ENCODE data around the gene OSBPL9.
A peak's percentile ranks its signal among the peaks of the same experiment; 100 is the strongest.

The OSBPL9 gene

GRCh38 chr1:51616903-51617708 is at the start of gene OSBPL9:
OSBPL9 (plus strand) TSS chr1:51617092; CDS start chr1:51617111, 19 bp downstream.
- peak; percentile 68 to 90 for DNase-seq (ENCODE audit: low spot score in 2 of 2)
- Mint-ChIP-seq H3K9me3 (no peaks in the 10 kb centered on the region), H3K27ac (peak within 1 kb of the TSS; percentile 98), H3K4me3 (peak within 1 kb of the TSS; percentile 98), H3K4me1 (peaks cover 27% of the 10 kb centered on the region), H3K36me3 (no peaks in the 10 kb centered on the region)
- ATAC-seq: peak; percentile 95

GRCh38 chr1:51567653-51568052 is 49.2 kb upstream of the OSBPL9 start:
- no peak for DNase-seq (ENCODE audit: low spot score in 2 of 2)
- no peak overlapping the region for H3K4me3 Mint-ChIP-seq
- no peaks in the 10 kb centered on the region for H3K9me3 Mint-ChIP-seq
- H3K27ac Mint-ChIP-seq: no peak overlapping the region
- H3K36me3 Mint-ChIP-seq: no peaks in the 10 kb centered on the region
- ATAC-seq: no peak
- H3K4me1 Mint-ChIP-seq: peaks cover 27% of the 10 kb centered on the region

- H3K9me3 Mint-ChIP-seq: no peaks in the 10 kb centered on the region
- no peak for DNase-seq (ENCODE audit: low spot score in 2 of 2)
- no peak for ATAC-seq
- peaks cover 27% of the 10 kb centered on the region for H3K4me1 Mint-ChIP-seq
- H3K27ac Mint-ChIP-seq: no peak overlapping the region
- no peak overlapping the region for H3K4me3 Mint-ChIP-seq
- no peaks in the 10 kb centered on the region for H3K36me3 Mint-ChIP-seq
Measured at GRCh38 chr1:51568231-51568935, 48.5 kb upstream of the OSBPL9 start.

GRCh38 chr1:51569284-51570062 is 47.4 kb upstream of the OSBPL9 start:
- Mint-ChIP-seq H3K36me3 (no peaks in the 10 kb centered on the region), H3K4me1 (peaks cover 27% of the 10 kb centered on the region), H3K9me3 (no peaks in the 10 kb centered on the region), H3K27ac (peak overlapping the region; percentile 50), H3K4me3 (peak overlapping the region; percentile 4)
- peak; percentile 3 to 57 for DNase-seq (ENCODE audit: low spot score in 2 of 2)
- peak; percentile 89 for ATAC-seq

GRCh38 chr1:51570063-51570710 is 46.7 kb upstream of the OSBPL9 start:
- peaks cover 31% of the 10 kb centered on the region for H3K4me1 Mint-ChIP-seq
- peak; percentile 80 for ATAC-seq
- H3K4me3 Mint-ChIP-seq: peak overlapping the region; percentile 4
- H3K36me3 Mint-ChIP-seq: no peaks in the 10 kb centered on the region
- peak overlapping the region; percentile 44 for H3K27ac Mint-ChIP-seq
- H3K9me3 Mint-ChIP-seq: no peaks in the 10 kb centered on the region
- no peak for DNase-seq (ENCODE audit: low spot score in 2 of 2)

- DNase-seq (ENCODE audit: low spot score in 2 of 2) (no peak), ATAC-seq (no peak)
- Mint-ChIP-seq H3K27ac (no peak overlapping the region), H3K36me3 (no peaks in the 10 kb centered on the region), H3K4me1 (peaks cover 41% of the 10 kb centered on the region), H3K9me3 (no peaks in the 10 kb centered on the region), H3K4me3 (no peak overlapping the region)
Measured at GRCh38 chr1:51572365-51572764, 44.5 kb upstream of the OSBPL9 start.

- no peak overlapping the region for H3K27ac Mint-ChIP-seq
- H3K36me3 Mint-ChIP-seq: no peaks in the 10 kb centered on the region
- DNase-seq (ENCODE audit: low spot score in 2 of 2) (no peak), ATAC-seq (no peak)
- no peak overlapping the region for H3K4me3 Mint-ChIP-seq
- H3K9me3 Mint-ChIP-seq: no peaks in the 10 kb centered on the region
- H3K4me1 Mint-ChIP-seq: peaks cover 34% of the 10 kb centered on the region
Measured at GRCh38 chr1:51574796-51575195, 42.1 kb upstream of the OSBPL9 start.

- no peaks in the 10 kb centered on the region for H3K36me3 Mint-ChIP-seq
- H3K4me1 Mint-ChIP-seq: peaks cover 27% of the 10 kb centered on the region
- H3K27ac Mint-ChIP-seq: peak overlapping the region; percentile 5
- no peak for DNase-seq (ENCODE audit: low spot score in 2 of 2)
- H3K4me3 Mint-ChIP-seq: no peak overlapping the region
- ATAC-seq: peak; percentile 73
- no peaks in the 10 kb centered on the region for H3K9me3 Mint-ChIP-seq
Measured at GRCh38 chr1:51575406-51576084, 41.3 kb upstream of the OSBPL9 start.

GRCh38 chr1:51576085-51576444 is 40.8 kb upstream of the OSBPL9 start:
- Mint-ChIP-seq H3K4me1 (peaks cover 22% of the 10 kb centered on the region), H3K4me3 (no peak overlapping the region), H3K9me3 (no peaks in the 10 kb centered on the region), H3K27ac (peak overlapping the region; percentile 5), H3K36me3 (no peaks in the 10 kb centered on the region)
- ATAC-seq (no peak), DNase-seq (ENCODE audit: low spot score in 2 of 2) (no peak)

- Mint-ChIP-seq H3K4me3 (no peak overlapping the region), H3K36me3 (no peaks in the 10 kb centered on the region), H3K9me3 (no peaks in the 10 kb centered on the region), H3K4me1 (peaks cover 20% of the 10 kb centered on the region), H3K27ac (no peak overlapping the region)
- no peak for DNase-seq (ENCODE audit: low spot score in 2 of 2)
- ATAC-seq: no peak
Measured at GRCh38 chr1:51576923-51577322, 40.0 kb upstream of the OSBPL9 start.

GRCh38 chr1:51578383-51579109 is 38.3 kb upstream of the OSBPL9 start:
- Mint-ChIP-seq H3K4me3 (no peak overlapping the region), H3K27ac (no peak overlapping the region)

GRCh38 chr1:51581238-51581637 is 35.7 kb upstream of the OSBPL9 start:
- Mint-ChIP-seq H3K36me3 (no peaks in the 10 kb centered on the region), H3K27ac (no peak overlapping the region), H3K9me3 (no peaks in the 10 kb centered on the region), H3K4me1 (peaks cover 5% of the 10 kb centered on the region), H3K4me3 (no peak overlapping the region)
- DNase-seq (ENCODE audit: low spot score in 2 of 2) (no peak), ATAC-seq (no peak)

More at GRCh38 chr1:51578383-51579109, 38.3 kb upstream of the OSBPL9 start:
- DNase-seq (ENCODE audit: low spot score in 2 of 2) (no peak), ATAC-seq (no peak)
- Mint-ChIP-seq H3K9me3 (no peaks in the 10 kb centered on the region), H3K36me3 (no peaks in the 10 kb centered on the region), H3K4me1 (peaks cover 20% of the 10 kb centered on the region)

GRCh38 chr1:51583532-51583931 is 33.4 kb upstream of the OSBPL9 start:
- Mint-ChIP-seq H3K4me1 (peaks cover 3% of the 10 kb centered on the region), H3K4me3 (no peak overlapping the region), H3K27ac (no peak overlapping the region), H3K9me3 (no peaks in the 10 kb centered on the region), H3K36me3 (no peaks in the 10 kb centered on the region)
- DNase-seq (ENCODE audit: low spot score in 2 of 2): no peak
- ATAC-seq: no peak

GRCh38 chr1:51584021-51584420 is 32.9 kb upstream of the OSBPL9 start:
- Mint-ChIP-seq H3K4me3 (no peak overlapping the region), H3K36me3 (no peaks in the 10 kb centered on the region), H3K27ac (no peak overlapping the region), H3K4me1 (no peaks in the 10 kb centered on the region), H3K9me3 (no peaks in the 10 kb centered on the region)
- DNase-seq (ENCODE audit: low spot score in 2 of 2): no peak
- no peak for ATAC-seq
